GM19324 (cell line): ENCODE results near the gene PKIB.
"Not testable (repeated sequence)": the region's sequence is repeated elsewhere in the genome, so short reads cannot be mapped to it uniquely, and the experiment has no call there.

Experiments
- ATAC-seq: cut with Tn5 transposase; IDR thresholded peaks from one replicate; pipeline ENCODE4 v1.9.1; 2021; ENCODE audit warnings: mild to moderate bottlenecking, moderate library complexity; ENCODE audit not compliant: unreplicated experiment, low FRiP score

PKIB gene

GRCh38 chr6:122609881-122610689 is at the start of gene PKIB:
PKIB (plus strand) TSS chr6:122610405; CDS start chr6:122717795, 107,390 bp downstream.
- ATAC-seq: peak; percentile 94

DNA sequence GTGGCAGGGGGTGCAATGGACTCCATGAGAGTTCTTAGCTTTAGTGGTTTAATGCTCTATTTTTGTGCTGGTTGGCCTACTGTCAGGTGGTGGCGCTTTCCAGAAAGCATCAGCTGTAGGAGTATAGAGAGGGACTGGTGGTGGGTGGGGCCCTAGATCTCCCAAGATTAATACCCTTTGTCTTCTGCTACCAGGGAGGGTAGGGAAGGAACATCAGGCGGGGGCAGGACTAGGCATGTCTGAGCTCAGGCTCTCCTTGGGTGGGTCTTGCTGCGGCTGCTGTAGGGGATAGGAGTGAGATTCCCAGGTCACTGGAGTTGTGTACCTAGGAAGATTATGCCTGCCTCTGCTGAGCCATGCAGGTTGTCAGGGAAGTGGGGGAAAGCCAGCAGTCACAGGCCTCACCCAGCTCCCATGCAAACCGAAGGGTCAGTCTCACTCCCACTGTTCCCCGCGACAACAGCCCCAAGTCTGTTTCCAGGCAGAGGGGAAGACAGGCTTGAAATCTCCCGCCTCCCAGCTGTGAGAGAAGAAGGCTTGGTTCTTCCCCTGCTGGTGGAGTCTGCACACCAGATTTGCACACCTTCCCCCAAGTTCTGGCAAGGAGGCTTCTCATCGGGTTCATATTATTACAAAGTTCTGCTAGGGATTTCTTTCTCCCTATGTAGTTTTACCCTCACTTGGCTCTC is 46.7 kb upstream of the PKIB start:
- ATAC-seq: no peak

GRCh38 chr6:122564230-122564629 is 46.0 kb upstream of the PKIB start:
- ATAC-seq: no peak

GRCh38 chr6:122565708-122566107 is 44.5 kb upstream of the PKIB start:
- no peak for ATAC-seq

- ATAC-seq: no peak
Measured at GRCh38 chr6:122567034-122567433, 43.2 kb upstream of the PKIB start.

- no peak for ATAC-seq
Measured at GRCh38 chr6:122568350-122568749, 41.9 kb upstream of the PKIB start.

- no peak for ATAC-seq
Measured at GRCh38 chr6:122568797-122569221, 41.4 kb upstream of the PKIB start.

GRCh38 chr6:122569230-122569771 is 40.9 kb upstream of the PKIB start:
- ATAC-seq: no peak

GRCh38 chr6:122571888-122572287 is 38.3 kb upstream of the PKIB start:
- ATAC-seq: no peak

- no peak for ATAC-seq
Measured at GRCh38 chr6:122576888-122577287, 33.3 kb upstream of the PKIB start.

- no peak for ATAC-seq
Measured at GRCh38 chr6:122578961-122579360, 31.2 kb upstream of the PKIB start.

DNA sequence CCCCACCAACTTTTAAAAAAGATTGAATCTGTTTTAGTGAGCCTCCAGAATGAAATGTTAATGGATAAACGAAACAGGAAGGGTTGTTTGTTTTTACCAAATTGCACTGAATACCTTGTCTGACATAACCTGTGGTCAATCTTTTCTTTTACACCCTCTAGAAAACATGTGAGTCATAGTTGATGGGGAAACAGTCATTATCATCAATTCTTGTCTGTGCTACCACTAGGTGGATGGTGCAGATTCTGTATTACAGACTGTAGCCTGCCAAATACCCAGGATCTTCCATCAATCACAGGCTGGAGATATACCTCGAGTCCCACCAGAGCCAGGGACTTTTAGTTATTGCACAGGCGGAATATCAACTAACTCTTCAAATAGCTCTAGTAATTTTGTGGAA is 29.5 kb upstream of the PKIB start:
- no peak for ATAC-seq

- ATAC-seq: no peak
Measured at GRCh38 chr6:122589115-122589514, 21.1 kb upstream of the PKIB start.

GRCh38 chr6:122598295-122598694 is 11.9 kb upstream of the PKIB start:
- ATAC-seq: not testable (repeated sequence)

DNA sequence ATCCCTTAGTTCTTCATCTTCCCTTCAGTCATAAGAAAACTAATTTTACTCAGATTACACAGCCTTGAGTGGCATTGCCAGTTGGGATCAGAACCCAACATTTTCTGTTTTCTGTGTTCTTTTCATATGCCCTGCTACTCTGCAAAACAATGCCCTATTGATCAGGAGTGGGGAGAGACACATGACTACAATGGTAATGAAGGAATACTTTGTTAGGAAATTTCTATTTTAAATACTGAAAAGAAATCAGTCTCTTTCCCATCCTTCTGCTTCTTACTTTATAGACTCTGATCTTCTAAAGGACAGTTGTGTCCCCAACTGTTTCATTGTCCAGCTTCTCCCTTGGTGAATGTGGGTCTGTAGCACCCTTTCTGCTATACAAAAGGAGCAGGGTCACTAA is 5.5 kb upstream of the PKIB start:
- ATAC-seq: no peak

GRCh38 chr6:122610690-122611455 is 668 bp downstream of the PKIB start:
- ATAC-seq: peak; percentile 37

GRCh38 chr6:122612838-122613237 is 2.6 kb downstream of the PKIB start:
- no peak for ATAC-seq

DNA sequence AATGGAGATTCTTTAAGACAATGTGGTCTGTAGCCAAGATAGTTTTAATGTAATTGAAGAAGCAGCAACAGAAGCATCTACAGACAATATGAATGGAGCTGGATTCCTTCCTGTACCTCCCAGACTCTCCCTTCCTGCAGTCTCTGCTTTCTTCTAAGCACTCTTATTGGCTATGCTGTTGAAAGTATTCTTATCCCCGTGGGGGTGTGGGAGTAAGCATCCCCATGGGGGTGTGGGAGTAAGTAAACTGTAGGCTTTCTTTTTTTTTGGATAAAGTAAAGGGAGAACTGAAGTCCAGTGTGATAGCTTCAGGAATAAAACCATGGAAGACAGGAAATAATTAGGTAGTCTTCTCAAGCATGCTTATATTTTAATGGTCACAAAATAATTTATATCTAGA is 4.1 kb downstream of the PKIB start:
- no peak for ATAC-seq

- no peak for ATAC-seq
Measured at GRCh38 chr6:122615409-122615808, 5.2 kb downstream of the PKIB start.

DNA sequence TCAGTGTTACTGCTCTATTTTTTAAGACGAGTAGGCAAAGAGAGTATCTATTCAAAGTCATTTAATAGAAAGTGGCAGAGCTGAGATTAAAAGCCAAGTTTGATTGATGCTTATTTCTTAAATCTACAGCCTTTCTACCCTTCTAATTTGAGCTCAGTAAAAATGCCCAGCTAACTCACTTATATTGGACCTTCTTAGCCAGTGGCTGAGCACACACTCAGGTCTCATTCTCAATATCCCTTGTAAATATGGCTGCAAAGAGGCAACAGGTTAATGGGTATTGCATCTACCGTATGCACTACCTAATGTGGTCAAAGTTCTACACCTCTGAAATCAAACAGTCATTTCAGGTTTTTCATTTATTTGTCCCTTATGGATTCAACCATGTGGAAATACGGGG is 6.7 kb downstream of the PKIB start:
- ATAC-seq: no peak

GRCh38 chr6:122619309-122619708 is 9.1 kb downstream of the PKIB start:
- no peak for ATAC-seq
